ENCODE results near the gene PUS7. TPM values are rescaled to one million over a fixed set of nuclear protein-coding genes. Genes with fewer than 3 reads are reported as not detected.
"Not testable (repeated sequence)": the region's sequence is repeated elsewhere in the genome, so short reads cannot be mapped to it uniquely, and the experiment has no call there.

The PUS7 gene
- total and polyA plus RNA-seq, 2 experiments from 2014 or later, result 16.0 to 39.3 TPM

DNA sequence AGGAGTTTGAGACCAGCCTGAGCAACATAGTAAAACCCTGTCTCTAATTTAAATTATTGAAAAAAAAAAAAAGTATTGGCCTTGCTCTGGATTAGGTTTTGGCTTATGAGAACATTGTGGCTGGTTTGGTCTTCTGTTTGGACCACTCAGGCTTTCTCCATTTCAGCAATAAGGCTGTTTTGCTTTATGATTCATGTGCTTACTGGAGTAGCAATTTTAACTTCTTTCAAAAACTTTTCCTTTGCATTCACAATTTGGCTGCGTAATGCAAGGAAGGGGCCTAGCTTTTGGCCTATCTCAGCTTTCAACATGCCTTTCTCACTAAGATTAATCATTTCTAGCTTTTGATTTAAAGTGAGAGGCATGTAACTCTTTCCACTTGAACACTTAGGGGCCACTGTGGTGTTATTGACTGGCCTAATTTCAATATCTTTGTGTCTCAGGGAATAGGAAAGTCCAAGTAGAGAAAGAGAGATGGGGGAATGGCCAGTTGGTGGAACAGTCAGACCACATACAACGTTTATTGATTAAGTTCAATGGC is 95.4 kb downstream of the PUS7 start:
- TF ChIP-seq EZH2phosphoT487 (IDR thresholded peaks at IDR 0.05; ENCODE audit: insufficient read depth, low read depth) (no peak), EZH2 (IDR thresholded peaks at IDR 0.05; ENCODE audit: insufficient read depth, poor library complexity, severe bottlenecking) (no peak)
- DNase-seq, result no peak

DNA sequence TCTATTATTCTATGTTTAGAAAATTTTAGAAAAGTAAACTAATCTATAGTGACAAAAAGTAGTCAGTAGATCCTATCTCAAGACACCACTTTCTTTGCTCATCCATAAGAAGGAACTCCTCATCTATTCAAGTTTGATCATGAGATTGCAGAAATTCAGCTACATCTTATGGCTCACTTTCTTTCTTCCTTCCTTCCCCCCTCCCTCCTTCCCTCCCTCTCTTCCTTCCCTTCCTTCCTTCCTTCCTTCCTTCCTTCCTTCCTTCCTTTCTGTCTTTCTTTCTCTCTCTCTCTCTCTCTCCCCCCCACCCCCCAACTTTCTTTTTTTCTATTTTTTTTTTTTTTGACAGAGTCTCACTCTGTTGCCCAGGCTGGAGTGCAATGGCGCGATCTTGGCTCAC is 98.1 kb downstream of the PUS7 start:
- Histone ChIP-seq H2AFZ (no peak overlapping the region), H3F3A (ENCODE audit: insufficient read depth) (no peaks in the 10 kb centered on the region), H3K27me3 (replicated peaks; ENCODE audit: insufficient read depth) (no peaks in the 10 kb centered on the region; the same call in 1 of the 2 replicates), H3K4me2 (ENCODE audit: unreplicated experiment) (no peak overlapping the region), H3K36me3 (ENCODE audit: low read depth) (no peaks in the 10 kb centered on the region), H3K9me2 (ENCODE audit: insufficient read depth) (no peaks in the 10 kb centered on the region), H3K4me1 (ENCODE audit: insufficient read depth) (no peaks in the 10 kb centered on the region), H3K9me3 (ENCODE audit: low read depth) (no peaks in the 10 kb centered on the region), H3K9ac (no peak overlapping the region), H3K4me3 (no peak overlapping the region), H4K20me1 (ENCODE audit: insufficient read depth) (no peaks in the 10 kb centered on the region), H3K27ac (no peak overlapping the region), H3K79me2 (ENCODE audit: insufficient read depth) (no peaks in the 10 kb centered on the region)
- no peak for DNase-seq
- no peak for TF ChIP-seq EZH2phosphoT487 (IDR thresholded peaks at IDR 0.05; ENCODE audit: insufficient read depth, low read depth)
- no peak for TF ChIP-seq EZH2 (IDR thresholded peaks at IDR 0.05; ENCODE audit: insufficient read depth, poor library complexity, severe bottlenecking)
- in situ Hi-C loops (cut with MboI), result no loop called here
- 87 to 89% methylated on average over 2 of the region's 2 CpGs for WGBS, 2 experiments (ENCODE audit: low coverage in 1 of 2, low lambda C conversion rate in 2 of 2, missing lambda C conversion rate in 2 of 2)

More for the DNA sequence above, 95.4 kb downstream of the PUS7 start:
- Histone ChIP-seq H3K4me2 (ENCODE audit: unreplicated experiment) (no peak overlapping the region), H2AFZ (no peak overlapping the region), H3F3A (ENCODE audit: insufficient read depth) (0 out of 2 replicates have a peak, but pooled peaks cover 7% of the 10 kb centered on the region), H3K36me3 (ENCODE audit: low read depth) (no peaks in the 10 kb centered on the region), H3K9ac (no peak overlapping the region), H3K4me3 (no peak overlapping the region), H3K9me2 (ENCODE audit: insufficient read depth) (no peaks in the 10 kb centered on the region), H3K4me1 (ENCODE audit: insufficient read depth) (no peaks in the 10 kb centered on the region), H4K20me1 (ENCODE audit: insufficient read depth) (no peaks in the 10 kb centered on the region), H3K27me3 (replicated peaks; ENCODE audit: insufficient read depth) (no peaks in the 10 kb centered on the region; the same call in 1 of the 2 replicates), H3K9me3 (ENCODE audit: low read depth) (no peaks in the 10 kb centered on the region), H3K79me2 (ENCODE audit: insufficient read depth) (no peaks in the 10 kb centered on the region), H3K27ac (no peak overlapping the region)
- in situ Hi-C loops (cut with MboI), result no loop called here
- WGBS, 2 experiments (ENCODE audit: low coverage in 1 of 2, low lambda C conversion rate in 2 of 2, missing lambda C conversion rate in 2 of 2), result 57 to 65% methylated on average over 2 of the region's 2 CpGs

DNA sequence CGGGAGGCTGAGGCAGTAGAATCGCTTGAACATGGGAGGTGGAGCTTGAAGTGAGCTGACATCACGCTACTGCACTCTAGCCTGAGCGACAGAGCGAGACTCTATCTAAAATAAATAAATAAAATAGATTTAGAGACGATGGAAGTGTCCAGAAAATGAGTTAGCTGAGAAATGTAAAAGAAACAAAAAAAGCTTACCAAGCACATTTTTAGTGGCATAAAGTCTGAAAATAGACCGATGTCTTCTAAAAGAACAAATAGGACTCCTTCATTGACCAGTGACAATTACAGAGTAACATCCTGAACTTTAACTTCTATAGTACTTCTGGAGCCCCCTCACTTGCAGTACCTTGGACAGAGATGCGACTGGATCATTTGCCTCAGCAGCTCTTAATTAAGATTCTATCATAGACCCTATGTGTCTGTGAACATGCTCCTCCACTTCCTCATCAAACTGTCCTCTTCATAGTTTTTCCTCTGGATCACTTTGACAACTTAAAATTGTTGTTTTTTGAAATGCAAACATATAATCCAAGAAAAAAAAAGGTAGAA is 108.1 kb downstream of the PUS7 start:
- TF ChIP-seq EZH2phosphoT487 (IDR thresholded peaks at IDR 0.05; ENCODE audit: insufficient read depth, low read depth), result no peak
- TF ChIP-seq EZH2 (IDR thresholded peaks at IDR 0.05; ENCODE audit: insufficient read depth, poor library complexity, severe bottlenecking), result no peak
- no peaks in the 10 kb centered on the region for H3K9me3 ChIP-seq (ENCODE audit: low read depth)
- no peaks in the 10 kb centered on the region for H3K9me2 ChIP-seq (ENCODE audit: insufficient read depth)
- no peak overlapping the region for H3K27ac ChIP-seq
- H3K27me3 ChIP-seq (replicated peaks; ENCODE audit: insufficient read depth), result no peaks in the 10 kb centered on the region
- H3K79me2 ChIP-seq (ENCODE audit: insufficient read depth), result no peaks in the 10 kb centered on the region
- no peaks in the 10 kb centered on the region for H4K20me1 ChIP-seq (ENCODE audit: insufficient read depth)
- in situ Hi-C loops (cut with MboI), result no loop called here
- H3K4me1 ChIP-seq (ENCODE audit: insufficient read depth), result no peaks in the 10 kb centered on the region
- DNase-seq, result peak; percentile 2
- H3K36me3 ChIP-seq (ENCODE audit: low read depth), result no peaks in the 10 kb centered on the region
- H3F3A ChIP-seq (ENCODE audit: insufficient read depth), result peaks cover 6% of the 10 kb centered on the region; the same call in 1 of the 2 replicates
- no peak overlapping the region for H2AFZ ChIP-seq
- H3K4me2 ChIP-seq (ENCODE audit: unreplicated experiment), result no peak overlapping the region
- WGBS, 2 experiments (ENCODE audit: low coverage in 1 of 2, low lambda C conversion rate in 2 of 2, missing lambda C conversion rate in 2 of 2), result 78 to 79% methylated on average over 8 of the region's 8 CpGs
- H3K9ac ChIP-seq, result no peak overlapping the region
- no peak overlapping the region for H3K4me3 ChIP-seq

DNA sequence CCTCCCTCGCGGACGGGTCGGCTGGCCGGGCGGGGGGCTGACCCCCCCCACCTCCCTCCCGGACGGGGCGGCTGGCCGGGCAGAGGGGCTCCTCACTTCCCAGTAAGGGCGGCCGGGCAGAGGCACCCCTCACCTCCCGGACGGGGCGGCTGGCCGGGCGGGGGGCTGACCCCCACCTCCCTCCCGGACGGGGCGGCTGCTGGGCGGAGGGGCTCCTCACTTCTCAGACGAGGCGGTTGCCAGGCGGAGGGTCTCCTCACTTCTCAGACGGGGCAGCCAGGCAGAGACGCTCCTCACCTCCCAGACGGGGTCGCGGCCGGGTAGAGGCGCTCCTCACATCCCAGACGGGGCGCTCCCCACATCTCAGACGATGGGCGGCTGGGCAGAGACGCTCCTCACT is 111.3 kb downstream of the PUS7 start:
- H3K79me2 ChIP-seq (ENCODE audit: insufficient read depth); DNase-seq; H3K9ac ChIP-seq; H4K20me1 ChIP-seq (ENCODE audit: insufficient read depth); H3K27me3 ChIP-seq (replicated peaks; ENCODE audit: insufficient read depth); H3K4me1 ChIP-seq (ENCODE audit: insufficient read depth); H3K4me3 ChIP-seq; H3K9me3 ChIP-seq (ENCODE audit: low read depth); H3F3A ChIP-seq (ENCODE audit: insufficient read depth); H2AFZ ChIP-seq; H3K27ac ChIP-seq; in situ Hi-C loops (cut with MboI); H3K9me2 ChIP-seq (ENCODE audit: insufficient read depth); H3K36me3 ChIP-seq (ENCODE audit: low read depth); H3K4me2 ChIP-seq (ENCODE audit: unreplicated experiment): not testable (repeated sequence)
- WGBS, 2 experiments (ENCODE audit: low coverage in 1 of 2, low lambda C conversion rate in 2 of 2, missing lambda C conversion rate in 2 of 2), result 87% methylated on average over 28 of the region's 36 CpGs; no CpG with 5 or more reads in 1 of the 2 experiments

DNA sequence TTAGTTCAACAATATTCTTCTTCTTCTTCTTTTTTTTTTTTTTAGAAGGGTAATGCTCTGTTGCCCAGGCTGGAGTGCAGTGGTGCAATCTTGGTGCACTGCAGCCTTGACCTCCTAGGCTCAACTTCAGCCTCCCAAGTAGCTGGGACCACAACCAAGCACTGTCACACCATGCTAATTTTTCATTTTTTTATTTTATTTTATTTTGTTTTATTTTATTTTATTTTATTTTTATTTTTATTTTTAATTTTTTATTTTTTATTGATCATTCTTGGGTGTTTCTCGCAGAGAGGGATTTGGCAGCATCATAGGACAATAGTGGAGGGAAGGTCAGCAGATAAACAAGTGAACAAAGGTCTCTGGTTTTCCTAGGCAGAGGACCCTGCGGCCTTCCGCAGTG is 112.3 kb downstream of the PUS7 start:
- H3K79me2 ChIP-seq (ENCODE audit: insufficient read depth); H3K4me1 ChIP-seq (ENCODE audit: insufficient read depth); H3K4me3 ChIP-seq; H3F3A ChIP-seq (ENCODE audit: insufficient read depth); in situ Hi-C loops (cut with MboI); DNase-seq; H3K4me2 ChIP-seq (ENCODE audit: unreplicated experiment); H3K36me3 ChIP-seq (ENCODE audit: low read depth); H3K27me3 ChIP-seq (replicated peaks; ENCODE audit: insufficient read depth); H2AFZ ChIP-seq; H3K9me2 ChIP-seq (ENCODE audit: insufficient read depth); H3K9me3 ChIP-seq (ENCODE audit: low read depth); H4K20me1 ChIP-seq (ENCODE audit: insufficient read depth); H3K9ac ChIP-seq; H3K27ac ChIP-seq: not testable (repeated sequence)
- 66 to 78% methylated on average over 3 of the region's 3 CpGs for WGBS, 2 experiments (ENCODE audit: low coverage in 1 of 2, low lambda C conversion rate in 2 of 2, missing lambda C conversion rate in 2 of 2)
